ENCODE results near the gene PRR16.

The PRR16 gene

GRCh38 chr5:120706877-120707276 lies 242.8 kb downstream of the PRR16 start:
- ATAC-seq = no peak
- no peak for TF ChIP-seq BACH2 (CRISPR knock-in tag; IDR thresholded peaks at IDR 0.05; ENCODE audit: borderline replicate concordance)
- TF ChIP-seq POU6F1 (CRISPR knock-in tag; IDR thresholded peaks at IDR 0.05; ENCODE audit: borderline replicate concordance, low read depth) = no peak
- TF ChIP-seq ZFP30 (CRISPR knock-in tag; IDR thresholded peaks at IDR 0.05) = no peak
- no peak for TF ChIP-seq CSDC2 (CRISPR knock-in tag; IDR thresholded peaks at IDR 0.05)
- TF ChIP-seq CSRNP3 (CRISPR knock-in tag; IDR thresholded peaks at IDR 0.05) = no peak
- no peak for TF ChIP-seq SNAI2 (CRISPR knock-in tag; IDR thresholded peaks at IDR 0.05)
- TF ChIP-seq ZNF8 (CRISPR knock-in tag; IDR thresholded peaks at IDR 0.05) = no peak
- TF ChIP-seq ZNF565 (CRISPR knock-in tag; conservative IDR thresholded peaks at IDR 0.05; ENCODE audit: low read depth) = no peak
- no peak for TF ChIP-seq ISL1 (CRISPR knock-in tag; IDR thresholded peaks at IDR 0.05)
- no peak for TF ChIP-seq ZNF70 (CRISPR knock-in tag; IDR thresholded peaks at IDR 0.05)
- no peak for TF ChIP-seq PATZ1 (CRISPR knock-in tag; IDR thresholded peaks at IDR 0.05; ENCODE audit: borderline replicate concordance)
- no peak for TF ChIP-seq ZC3H10 (CRISPR knock-in tag; IDR thresholded peaks at IDR 0.05)
- no peak for TF ChIP-seq RARB (CRISPR knock-in tag; IDR thresholded peaks at IDR 0.05)
- no peak for TF ChIP-seq GLIS3 (CRISPR knock-in tag; IDR thresholded peaks at IDR 0.05)
- TF ChIP-seq PPARA (CRISPR knock-in tag; IDR thresholded peaks at IDR 0.05; ENCODE audit: borderline replicate concordance) = no peak

GRCh38 chr5:120717381-120717780 lies 253.3 kb downstream of the PRR16 start:
- no peak for ATAC-seq
- TF ChIP-seq TSHZ2 (CRISPR knock-in tag; IDR thresholded peaks at IDR 0.05) (no peak), PATZ1 (CRISPR knock-in tag; IDR thresholded peaks at IDR 0.05; ENCODE audit: borderline replicate concordance) (no peak), ZNF565 (CRISPR knock-in tag; conservative IDR thresholded peaks at IDR 0.05; ENCODE audit: low read depth) (no peak), ZC3H10 (CRISPR knock-in tag; IDR thresholded peaks at IDR 0.05) (no peak), ZFP30 (CRISPR knock-in tag; IDR thresholded peaks at IDR 0.05) (no peak), SNAI2 (CRISPR knock-in tag; IDR thresholded peaks at IDR 0.05) (no peak)

GRCh38 chr5:120730214-120730613 lies 266.1 kb downstream of the PRR16 start:
- TF ChIP-seq CSRNP3 (CRISPR knock-in tag; IDR thresholded peaks at IDR 0.05) (no peak), ESRRG (CRISPR knock-in tag; IDR thresholded peaks at IDR 0.05) (no peak), ZFP3 (CRISPR knock-in tag; IDR thresholded peaks at IDR 0.05) (no peak), ARNTL (CRISPR knock-in tag; IDR thresholded peaks at IDR 0.05; ENCODE audit: borderline replicate concordance, low read depth) (no peak)
- no peak for ATAC-seq
